Activated naive CD4-positive, alpha-beta T cell treated with anti-CD3 and anti-CD28 coated beads, Interleukin-2, amount 10 ng/mL, durations not matched to agents 5 hours and 36 hours (primary cell): ENCODE results near the gene TNFRSF19. TPM values are rescaled to one million over a fixed set of nuclear protein-coding genes. Genes with fewer than 3 reads are reported as not detected.

Experiments used
- total RNA-seq, 2 experiments: library from RNA; stranded (reverse); gene quantifications; one replicate each; pipeline ENCODE4 v1.2.3, GENCODE V29; 2021

TNFRSF19 gene
- total RNA-seq, result not detected

GRCh38 chr13:23570099-23570920, at the start of gene TNFRSF19:
Gene TNFRSF19, plus strand, starts transcription at chr13:23570412. Its CDS starts 19,772 bp downstream, at chr13:23590184.

Other genes starting within 250 kb of the TNFRSF19 start
- gene SACS, start 136.7 kb upstream of the TNFRSF19 start, total RNA-seq, result 10 to 100 TPM; 27.1 to 28.6 TPM